Activated naive CD8-positive, alpha-beta T cell treated with anti-CD3 and anti-CD28 coated beads for 36 hours (primary cell): ENCODE measurements around the gene LGALS3. TPM values are rescaled to one million over a fixed set of nuclear protein-coding genes. Genes with fewer than 3 reads are reported as not detected.
A peak's percentile ranks its signal among the peaks of the same experiment; 100 is the strongest.
"Not testable (repeated sequence)": the region's sequence is repeated elsewhere in the genome, so short reads cannot be mapped to it uniquely, and the experiment has no call there.

ENCODE experiments used
- DNase-seq: peaks from one replicate; pipeline ENCODE4 v3.0.0; 2021
- H3K27ac Mint-ChIP-seq: one replicate; pipeline ENCODE4 v1.8.0; 2022; ENCODE audit warnings: mild to moderate bottlenecking, moderate library complexity, mixed read lengths
- H3K27me3 Mint-ChIP-seq: one replicate; pipeline ENCODE4 v1.8.0; 2022; ENCODE audit warnings: mild to moderate bottlenecking, mixed read lengths
- H3K36me3 Mint-ChIP-seq: one replicate; pipeline ENCODE4 v1.8.0; 2021; ENCODE audit warnings: mild to moderate bottlenecking, mixed read lengths
- H3K4me1 Mint-ChIP-seq: one replicate; pipeline ENCODE4 v1.8.0; 2021; ENCODE audit warnings: mixed read lengths
- H3K4me3 Mint-ChIP-seq: one replicate; pipeline ENCODE4 v1.8.0; 2022; ENCODE audit warnings: mild to moderate bottlenecking, moderate library complexity, mixed read lengths
- H3K9me3 Mint-ChIP-seq: one replicate; pipeline ENCODE4 v1.8.0; 2022; ENCODE audit warnings: mixed read lengths
- total RNA-seq, 2 experiments: library from RNA; stranded (reverse); gene quantifications; one replicate each; pipeline ENCODE4 v1.2.3, GENCODE V29; 2021

The LGALS3 gene
- 1 to 10 TPM; 2.8 to 3.1 TPM for total RNA-seq

DNA sequence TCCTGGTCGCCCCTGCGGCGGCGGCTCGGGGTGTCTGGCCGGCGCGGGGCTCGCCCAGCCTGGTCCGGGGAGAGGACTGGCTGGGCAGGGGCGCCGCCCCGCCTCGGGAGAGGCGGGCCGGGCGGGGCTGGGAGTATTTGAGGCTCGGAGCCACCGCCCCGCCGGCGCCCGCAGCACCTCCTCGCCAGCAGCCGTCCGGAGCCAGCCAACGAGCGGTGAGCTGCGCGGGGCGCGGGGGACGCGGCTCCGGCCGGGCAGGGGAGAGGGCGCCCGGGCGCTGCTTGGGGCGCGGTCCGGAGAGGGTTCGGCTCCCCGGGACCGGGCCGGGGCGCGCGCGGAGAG, at the start of gene LGALS3:
LGALS3 (plus strand) TSS at position 167 of the 342 bp plus-strand sequence. CDS start 8,122 bp downstream, outside the sequence.
- peaks cover 49% of the 10 kb centered on the region for H3K27me3 Mint-ChIP-seq
- H3K36me3 Mint-ChIP-seq = no peaks in the 10 kb centered on the region
- H3K4me3 Mint-ChIP-seq = peak within 1 kb of the TSS; percentile 66
- peaks cover 8% of the 10 kb centered on the region for H3K4me1 Mint-ChIP-seq
- no peak within 1 kb of the TSS for H3K27ac Mint-ChIP-seq
- peak; percentile 30 for DNase-seq
- no peaks in the 10 kb centered on the region for H3K9me3 Mint-ChIP-seq

DNA sequence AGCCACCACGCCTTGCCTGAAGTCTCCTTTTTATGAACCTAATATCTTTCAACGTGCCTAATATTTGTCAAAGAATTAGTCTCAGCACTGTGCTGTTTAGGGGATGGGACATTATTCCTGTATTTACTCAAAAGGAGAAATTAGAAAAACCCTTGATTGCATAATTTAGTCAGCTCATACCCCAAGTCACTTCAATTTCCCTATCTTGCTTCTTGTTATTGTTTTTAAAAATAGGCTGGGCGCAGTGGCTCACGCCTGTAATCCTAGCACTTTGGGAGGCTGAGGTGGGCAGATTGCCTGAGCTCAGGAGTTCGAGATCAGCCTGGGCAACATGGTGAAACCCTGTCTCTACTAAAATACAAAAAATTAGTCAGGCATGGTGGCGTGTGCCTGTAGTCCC, 49.1 kb upstream of the LGALS3 start:
- H3K9me3 Mint-ChIP-seq, H3K4me1 Mint-ChIP-seq, H3K4me3 Mint-ChIP-seq, H3K27ac Mint-ChIP-seq, H3K36me3 Mint-ChIP-seq, H3K27me3 Mint-ChIP-seq, DNase-seq: not testable (repeated sequence)

DNA sequence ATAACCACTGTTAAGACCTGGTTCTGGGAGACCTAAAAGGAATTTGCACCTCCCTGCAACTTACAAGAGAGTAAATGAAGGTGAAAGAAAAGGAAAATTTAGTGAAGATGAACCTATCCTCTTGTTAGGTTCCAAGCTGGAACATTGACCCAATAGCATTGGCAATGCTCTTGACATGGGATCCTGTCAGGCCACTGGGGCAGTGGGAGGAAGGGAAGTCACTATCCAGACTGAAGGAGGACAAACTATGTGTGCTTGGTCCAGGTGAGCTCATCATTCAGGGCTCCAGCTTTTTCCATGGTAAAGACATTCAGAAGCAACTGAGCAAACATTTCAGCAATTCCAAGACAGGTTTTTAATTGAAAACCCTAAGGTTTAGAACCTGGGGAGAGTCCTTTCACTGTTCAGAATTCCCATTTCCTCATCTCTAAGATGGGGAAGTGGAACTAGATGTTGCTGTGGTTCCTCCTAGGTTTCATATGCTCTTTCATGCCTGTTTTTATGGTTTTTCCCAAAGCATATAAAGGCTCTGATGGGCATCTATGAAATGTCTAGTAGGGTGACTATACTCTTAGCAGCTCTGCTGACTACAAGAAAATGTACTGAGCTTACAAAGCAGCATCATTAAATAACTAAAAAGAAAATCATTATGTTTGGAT, 44.5 kb upstream of the LGALS3 start:
- Mint-ChIP-seq H3K27ac (no peak overlapping the region), H3K27me3 (no peaks in the 10 kb centered on the region), H3K9me3 (no peaks in the 10 kb centered on the region), H3K4me1 (peaks cover 2% of the 10 kb centered on the region), H3K36me3 (no peaks in the 10 kb centered on the region), H3K4me3 (no peak overlapping the region)
- DNase-seq = no peak

DNA sequence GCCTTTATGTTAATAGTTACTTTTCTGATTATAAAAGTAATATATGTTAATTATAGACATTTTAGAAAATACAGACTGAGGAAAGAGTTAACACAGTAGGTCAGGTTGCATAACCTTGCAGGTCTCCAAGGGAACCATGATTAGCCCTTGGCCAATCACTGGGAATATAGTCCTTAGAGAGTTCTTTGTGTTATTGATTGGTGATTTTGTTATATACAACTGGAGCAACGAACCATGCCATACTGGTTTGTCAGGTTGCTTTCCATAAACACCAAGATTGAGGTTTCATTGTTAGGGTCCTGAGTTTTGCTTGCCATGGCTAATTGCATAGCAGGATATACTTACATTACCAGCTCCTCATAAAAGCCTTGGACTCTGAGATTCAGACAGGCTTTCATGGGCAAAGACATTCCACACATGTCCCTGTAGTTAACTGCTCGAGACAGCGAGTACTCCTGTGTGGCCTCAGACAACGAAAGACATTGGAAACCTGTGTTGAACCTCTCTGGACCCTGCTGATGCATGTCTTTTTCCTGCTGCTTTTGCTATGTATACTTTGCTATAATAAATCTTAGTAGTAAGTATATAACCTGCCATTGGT, 43.9 kb upstream of the LGALS3 start:
- Mint-ChIP-seq H3K36me3 (no peaks in the 10 kb centered on the region), H3K9me3 (no peaks in the 10 kb centered on the region), H3K4me3 (no peak overlapping the region), H3K27me3 (no peaks in the 10 kb centered on the region), H3K27ac (no peak overlapping the region), H3K4me1 (peaks cover 3% of the 10 kb centered on the region)
- no peak for DNase-seq

DNA sequence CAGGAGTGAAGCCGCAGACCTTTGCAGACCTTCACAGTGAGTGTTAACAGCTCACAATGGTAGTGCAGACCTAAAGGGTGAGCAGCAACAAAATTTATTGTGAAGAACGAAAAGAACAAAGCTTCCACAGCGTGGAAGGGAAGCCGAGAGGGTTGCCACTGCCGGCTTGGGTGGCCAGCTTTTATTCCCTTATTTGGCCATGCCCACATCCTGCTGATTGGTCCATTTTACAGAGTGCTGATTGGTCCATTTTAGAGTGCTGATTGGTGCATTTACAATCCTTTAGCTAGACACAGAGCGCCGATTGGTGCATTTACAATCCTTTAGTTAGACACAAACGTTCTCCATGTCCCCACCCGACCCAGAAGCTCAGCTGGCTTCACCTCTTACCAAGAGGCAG, 42.1 kb upstream of the LGALS3 start:
- Mint-ChIP-seq H3K9me3 (no peaks in the 10 kb centered on the region), H3K36me3 (no peaks in the 10 kb centered on the region), H3K4me3 (no peak overlapping the region), H3K27me3 (no peaks in the 10 kb centered on the region), H3K4me1 (peaks cover 3% of the 10 kb centered on the region), H3K27ac (no peak overlapping the region)
- DNase-seq = no peak

DNA sequence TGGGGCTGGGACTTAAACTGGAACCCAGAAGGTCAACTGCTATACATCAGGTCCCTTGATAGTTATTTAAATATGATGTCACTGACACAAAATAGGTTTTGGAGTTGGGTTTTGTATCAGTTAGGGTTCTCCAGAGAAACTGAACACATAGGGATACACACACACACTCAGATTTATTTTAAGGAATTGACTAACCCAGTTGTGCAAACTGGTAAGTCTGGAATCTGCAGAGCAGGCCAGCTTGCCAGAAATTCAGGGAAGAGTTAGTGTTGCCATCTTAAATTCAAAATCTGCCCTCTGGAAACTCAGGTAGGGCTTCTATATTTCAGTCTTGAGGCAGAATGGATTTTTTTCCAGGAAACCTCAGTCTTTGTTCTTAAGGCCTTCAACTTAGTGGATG, 40.7 kb upstream of the LGALS3 start:
- Mint-ChIP-seq H3K9me3 (no peaks in the 10 kb centered on the region), H3K27me3 (no peaks in the 10 kb centered on the region), H3K27ac (no peak overlapping the region), H3K4me3 (no peak overlapping the region), H3K36me3 (no peaks in the 10 kb centered on the region), H3K4me1 (peaks cover 3% of the 10 kb centered on the region)
- DNase-seq = no peak

DNA sequence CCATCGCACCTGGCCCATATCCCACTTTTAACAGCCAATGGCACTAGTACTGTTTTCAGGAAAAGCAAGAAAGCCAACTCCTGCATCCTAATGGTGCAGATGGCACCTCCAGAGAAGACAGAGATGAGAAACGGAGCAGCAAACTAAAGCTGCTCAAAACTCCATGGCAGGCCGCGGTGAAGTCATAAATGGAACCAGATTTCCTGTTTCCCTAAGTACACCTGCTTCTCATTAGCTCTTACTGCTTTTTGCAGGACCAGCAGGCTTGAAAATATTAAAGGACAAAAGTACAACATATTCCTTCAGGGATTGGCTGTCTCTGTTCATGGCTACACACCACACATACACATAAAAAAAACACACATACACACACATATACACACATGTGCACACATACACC, 36.7 kb upstream of the LGALS3 start:
- DNase-seq = no peak
- H3K27ac Mint-ChIP-seq = no peak overlapping the region
- H3K27me3 Mint-ChIP-seq = no peaks in the 10 kb centered on the region

DNA sequence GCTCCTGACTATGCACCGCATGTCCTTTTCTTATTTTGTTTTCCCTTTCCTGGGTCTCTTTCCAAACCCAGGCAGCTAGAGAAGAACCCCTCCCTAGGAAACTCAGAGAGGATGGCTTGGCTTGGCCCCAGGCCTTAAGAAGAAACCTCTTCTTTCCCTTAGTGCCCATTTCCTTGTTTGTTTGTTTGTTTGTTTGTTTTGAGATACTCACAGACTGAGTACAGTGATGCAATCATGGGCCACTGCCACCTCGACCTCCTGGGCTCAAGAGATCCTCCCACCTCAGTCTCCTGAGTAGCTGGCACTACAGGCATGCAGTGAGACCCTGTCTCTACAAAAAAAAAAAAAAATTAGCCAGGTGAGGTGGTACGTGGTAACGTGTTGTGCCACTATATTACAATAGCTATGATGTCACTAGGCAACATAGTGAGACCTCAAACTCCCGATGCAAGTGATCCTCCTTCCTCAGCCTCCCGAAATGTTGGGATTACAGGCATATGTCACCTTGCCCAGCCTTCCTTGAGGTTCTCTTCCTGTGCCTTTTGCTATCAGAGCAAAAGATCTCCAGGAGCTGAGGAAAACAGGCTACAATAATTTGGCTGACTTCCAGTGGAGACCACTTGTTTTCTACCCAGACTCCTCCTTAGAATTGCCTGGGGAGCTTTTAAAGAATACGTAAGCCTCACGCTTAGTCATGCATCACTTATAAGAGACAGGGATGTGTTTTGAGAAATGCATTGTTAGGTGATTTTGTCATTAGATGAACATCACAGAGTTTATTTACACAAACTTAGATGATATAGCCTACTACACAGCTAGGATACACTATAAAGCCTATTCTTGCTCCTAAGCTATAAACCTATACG, 34.5 kb upstream of the LGALS3 start:
- no peaks in the 10 kb centered on the region for H3K27me3 Mint-ChIP-seq
- no peaks in the 10 kb centered on the region for H3K9me3 Mint-ChIP-seq
- H3K4me1 Mint-ChIP-seq = peaks cover 16% of the 10 kb centered on the region
- no peaks in the 10 kb centered on the region for H3K36me3 Mint-ChIP-seq
- H3K27ac Mint-ChIP-seq = no peak overlapping the region
- H3K4me3 Mint-ChIP-seq = no peak overlapping the region
- DNase-seq = no peak

More for the DNA sequence above, 36.7 kb upstream of the LGALS3 start:
- Mint-ChIP-seq H3K9me3 (no peaks in the 10 kb centered on the region), H3K4me1 (peaks cover 5% of the 10 kb centered on the region), H3K36me3 (no peaks in the 10 kb centered on the region), H3K4me3 (no peak overlapping the region)

DNA sequence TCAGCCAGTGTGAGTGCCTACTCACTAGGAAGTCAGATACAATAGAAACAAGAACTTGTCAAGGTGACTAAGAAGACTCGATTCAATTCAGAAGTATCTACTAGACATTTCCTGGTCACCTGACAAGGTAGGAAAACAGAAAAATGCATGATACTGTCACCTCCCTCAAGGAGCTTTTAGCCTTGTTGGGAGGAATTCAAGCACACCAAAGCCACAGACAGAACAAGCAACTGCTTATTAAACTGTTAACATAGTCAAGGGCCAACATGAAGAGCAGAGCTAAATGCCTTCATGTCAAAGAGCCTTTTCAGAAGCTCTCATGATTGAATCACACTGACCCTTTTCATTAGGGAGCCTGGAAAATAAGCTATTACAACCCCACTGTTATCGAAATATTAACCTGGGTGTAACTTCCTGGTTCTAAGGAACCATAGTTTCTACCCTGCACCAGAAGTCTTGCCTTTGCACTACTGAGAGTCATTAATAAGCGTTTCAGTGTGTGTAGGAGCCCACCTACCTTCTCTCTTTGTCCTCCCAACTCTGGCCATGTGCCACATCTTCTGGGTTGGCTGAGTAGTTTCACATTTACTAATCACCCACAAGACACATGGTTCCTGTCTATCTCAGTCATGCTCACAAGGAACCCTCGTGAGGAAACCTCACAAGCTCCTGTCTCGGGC, 31.0 kb upstream of the LGALS3 start:
- no peaks in the 10 kb centered on the region for H3K9me3 Mint-ChIP-seq
- H3K4me3 Mint-ChIP-seq = peak overlapping the region; percentile 9
- H3K27me3 Mint-ChIP-seq = no peaks in the 10 kb centered on the region
- H3K4me1 Mint-ChIP-seq = peaks cover 28% of the 10 kb centered on the region
- peak overlapping the region; percentile 86 for H3K27ac Mint-ChIP-seq
- H3K36me3 Mint-ChIP-seq = no peaks in the 10 kb centered on the region
- DNase-seq = peak; percentile 68

DNA sequence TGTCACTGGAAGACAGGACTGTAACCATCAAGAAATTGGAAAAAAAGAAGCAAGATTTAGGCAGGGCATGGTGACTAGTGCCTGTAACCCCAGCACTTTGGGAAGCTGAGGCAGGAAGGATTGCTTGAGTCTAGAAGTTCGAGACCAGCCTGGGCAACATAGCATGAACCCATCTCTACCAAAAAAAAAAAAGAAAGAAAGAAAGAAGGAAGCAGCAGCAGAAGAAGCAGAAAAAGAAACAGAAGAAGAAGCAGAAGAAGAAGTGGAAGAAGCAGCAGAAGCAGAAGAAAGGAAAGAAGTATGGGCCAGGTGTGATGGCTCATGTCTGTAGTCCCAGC, 30.5 kb upstream of the LGALS3 start:
- Mint-ChIP-seq H3K4me1 (peaks cover 33% of the 10 kb centered on the region), H3K27ac (peak overlapping the region; percentile 86), H3K36me3 (no peaks in the 10 kb centered on the region), H3K4me3 (no peak overlapping the region), H3K27me3 (no peaks in the 10 kb centered on the region), H3K9me3 (no peaks in the 10 kb centered on the region)
- no peak for DNase-seq

DNA sequence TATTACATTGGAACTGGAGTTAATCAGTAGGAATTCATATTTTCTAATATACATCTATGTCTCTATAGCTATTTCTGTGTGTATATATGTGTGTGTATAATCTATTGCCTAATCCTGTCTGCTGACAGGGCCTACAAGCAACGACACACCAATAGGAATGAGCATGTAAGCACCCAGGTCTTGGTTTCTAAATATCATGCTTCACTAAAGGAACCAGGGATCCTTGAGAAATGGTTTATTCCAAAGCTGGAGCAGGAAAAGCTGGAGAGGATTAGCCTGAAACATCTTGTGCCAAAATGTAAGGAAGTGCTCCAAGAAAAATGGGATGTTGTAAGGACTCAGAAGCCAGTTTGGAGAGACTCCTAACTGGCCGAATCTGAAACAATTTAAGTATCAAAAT, 29.3 kb upstream of the LGALS3 start:
- Mint-ChIP-seq H3K9me3 (peaks cover 7% of the 10 kb centered on the region), H3K4me1 (peaks cover 42% of the 10 kb centered on the region), H3K27ac (no peak overlapping the region), H3K36me3 (peaks cover 4% of the 10 kb centered on the region), H3K4me3 (no peak overlapping the region), H3K27me3 (no peaks in the 10 kb centered on the region)
- no peak for DNase-seq

DNA sequence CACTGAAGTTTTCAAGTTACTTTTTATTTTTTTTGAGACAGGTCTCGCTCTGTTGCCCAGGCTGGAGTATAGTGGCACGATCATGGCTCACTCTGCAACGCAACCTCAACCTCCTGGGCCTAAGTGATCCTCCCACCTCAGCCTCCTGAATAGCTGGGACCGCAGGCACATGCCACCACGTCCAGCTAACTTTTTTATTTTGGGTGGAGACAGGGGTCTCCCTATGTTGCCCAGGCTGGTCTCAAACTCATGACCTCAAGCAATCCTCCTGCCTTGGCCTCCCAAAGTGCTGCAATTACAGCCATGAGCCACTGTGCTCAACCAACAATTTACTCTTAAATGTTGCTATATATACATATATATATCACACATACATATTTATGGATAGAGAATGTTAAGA, 27.4 kb upstream of the LGALS3 start:
- Mint-ChIP-seq H3K27ac (no peak overlapping the region), H3K36me3 (peaks cover 8% of the 10 kb centered on the region), H3K4me3 (no peak overlapping the region), H3K27me3 (no peaks in the 10 kb centered on the region), H3K4me1 (peaks cover 42% of the 10 kb centered on the region), H3K9me3 (peaks cover 9% of the 10 kb centered on the region)
- DNase-seq = no peak

DNA sequence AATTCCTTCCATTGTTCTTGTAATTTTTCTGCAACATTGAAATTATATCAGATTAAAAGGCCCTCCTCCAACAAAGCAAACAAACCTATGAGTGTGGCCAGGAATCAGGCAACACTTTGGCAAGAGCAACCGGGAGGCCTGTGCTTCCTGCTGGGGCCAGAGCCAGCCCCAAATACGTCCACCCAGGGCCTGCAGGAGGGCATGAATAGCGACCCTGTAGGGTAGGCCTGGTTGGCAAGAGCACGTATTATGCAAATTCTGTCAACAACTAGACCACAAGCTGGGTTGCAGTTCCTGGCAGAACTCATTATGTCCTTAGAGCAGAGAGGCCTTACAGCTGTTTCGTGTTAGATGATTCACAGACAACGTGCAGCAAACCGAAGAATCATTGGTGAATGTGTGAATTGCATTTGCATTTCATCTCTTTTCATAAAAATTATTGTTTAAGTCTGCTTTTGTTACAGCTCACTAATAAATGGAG, 26.9 kb upstream of the LGALS3 start:
- Mint-ChIP-seq H3K27me3 (no peaks in the 10 kb centered on the region), H3K27ac (peak overlapping the region; percentile 98), H3K4me3 (peak overlapping the region; percentile 67), H3K4me1 (peaks cover 42% of the 10 kb centered on the region), H3K9me3 (peaks cover 9% of the 10 kb centered on the region), H3K36me3 (peaks cover 8% of the 10 kb centered on the region)
- peak; percentile 55 for DNase-seq

DNA sequence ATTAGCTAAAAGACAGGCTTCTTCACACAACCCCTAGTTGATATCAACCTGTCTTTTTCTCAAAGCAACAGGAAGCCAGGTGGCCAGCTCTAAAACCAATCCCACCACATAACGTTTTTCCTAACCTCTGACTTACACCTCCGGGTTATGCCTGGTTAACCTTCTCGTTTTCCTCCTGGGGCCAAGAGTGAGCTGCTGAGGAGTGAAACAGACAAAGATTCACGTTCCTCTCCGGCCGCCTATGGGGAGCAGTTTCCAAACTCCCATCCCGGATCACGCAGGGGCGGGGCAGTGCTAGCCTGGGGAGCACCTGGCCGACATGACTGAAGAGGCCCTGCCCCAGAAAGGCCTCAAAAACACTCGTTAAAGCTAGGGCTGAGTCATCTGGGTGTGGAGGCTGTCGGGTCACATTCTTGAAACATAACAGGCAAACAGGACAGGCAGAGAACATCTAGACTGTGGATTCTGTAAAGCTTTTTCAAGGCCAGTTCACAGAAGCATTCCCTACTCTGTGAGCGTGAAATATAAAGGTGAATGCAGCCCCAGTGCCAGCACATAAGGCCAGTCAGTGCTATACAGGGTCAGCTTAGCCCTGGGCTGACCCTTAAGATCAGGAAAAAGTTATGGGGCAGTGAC, 25.9 kb upstream of the LGALS3 start:
- peak overlapping the region; percentile 67 for H3K4me3 Mint-ChIP-seq
- H3K9me3 Mint-ChIP-seq = peaks cover 9% of the 10 kb centered on the region
- peaks cover 41% of the 10 kb centered on the region for H3K4me1 Mint-ChIP-seq
- peak; percentile 45 for DNase-seq
- H3K36me3 Mint-ChIP-seq = peaks cover 8% of the 10 kb centered on the region
- no peaks in the 10 kb centered on the region for H3K27me3 Mint-ChIP-seq
- peak overlapping the region; percentile 98 for H3K27ac Mint-ChIP-seq
